Measurements from ENCODE around the gene DNM1L. TPM values are rescaled to one million over a fixed set of nuclear protein-coding genes. Genes with fewer than 3 reads are reported as not detected.

Gene DNM1L
- total and polyA plus RNA-seq, 12 donors: 32.3 to 81.5 (median 57.3) TPM

GRCh38 chr12:32671930-32672780, 6.9 kb upstream of the DNM1L start:
- no peaks in the 10 kb centered on the region for H3K27me3 ChIP-seq
- no peaks in the 10 kb centered on the region for H3K36me3 ChIP-seq
- no peak overlapping the region for H3K27ac ChIP-seq
- peaks cover 0 to 12% (median 0%) of the 10 kb centered on the region in 9 donors for H3K4me1 ChIP-seq
- DNase-seq (peak in 1 of 2 donors; percentile 60), ATAC-seq (peak; percentile 63 to 91 (median 86))
- intact Hi-C loops (cut with DNase I): loop anchor here in 9 of 10 donors (1.0 to 10.0 kb wide), 8 partner anchors 215 to 1017 kb away; partner anchors contain the start of gene ETFBKMT (in 4 of the 9)
- H3K4me3 ChIP-seq: no peak overlapping the region
- WGBS, 2 donors: 41 to 48% methylated on average over 11 of the region's 11 CpGs
- peak; percentile 39 to 78 (median 68) for TF ChIP-seq CTCF (IDR thresholded peaks at IDR 0.05)
- H3K9me3 ChIP-seq: peaks cover 0 to 16% (median 0%) of the 10 kb centered on the region in 11 donors

- ATAC-seq (peak in 1 of 8 donors; percentile 11), DNase-seq (no peak)
- Histone ChIP-seq H3K27me3 (no peaks in the 10 kb centered on the region), H3K4me1 (peaks cover 0 to 24% (median 12%) of the 10 kb centered on the region in 9 donors), H3K4me3 (peak overlapping the region; percentile 47 to 100 (median 90)), H3K27ac (peak overlapping the region; percentile 80 to 97 (median 94)), H3K36me3 (peaks cover 0 to 22% (median 0%) of the 10 kb centered on the region in 9 donors), H3K9me3 (no peaks in the 10 kb centered on the region)
- no peak for TF ChIP-seq CTCF (IDR thresholded peaks at IDR 0.05)
- intact Hi-C loops (cut with DNase I): loop anchor here in 5 of 10 donors (1.0 to 10.0 kb wide), 3 partner anchors 75 to 1025 kb away; partner anchors contain the start of genes ETFBKMT (in 4 of the 5) and YARS2 (in 1 of the 5)
- 0% methylated on average over 14 of the region's 14 CpGs for WGBS, 2 donors
Observed at GRCh38 chr12:32679920-32680237, 778 bp downstream of the DNM1L start.

- H3K4me1 ChIP-seq: peaks cover 0 to 24% (median 12%) of the 10 kb centered on the region in 9 donors
- ATAC-seq (no peak), DNase-seq (no peak)
- no peak for TF ChIP-seq CTCF (IDR thresholded peaks at IDR 0.05)
- no peaks in the 10 kb centered on the region for H3K27me3 ChIP-seq
- H3K9me3 ChIP-seq: no peaks in the 10 kb centered on the region
- H3K27ac ChIP-seq: peak overlapping the region in 8 of 10 donors; percentile 91 to 97 (median 95)
- intact Hi-C loops (cut with DNase I): no loop called here
- peaks cover 0 to 29% (median 0%) of the 10 kb centered on the region in 9 donors for H3K36me3 ChIP-seq
- H3K4me3 ChIP-seq: peak overlapping the region in 8 of 10 donors; percentile 81 to 100 (median 94)
Observed at GRCh38 chr12:32680787-32681186, 1.7 kb downstream of the DNM1L start.

- ATAC-seq (no peak), DNase-seq (no peak)
- H3K4me1 ChIP-seq: peaks cover 0 to 24% (median 12%) of the 10 kb centered on the region in 9 donors
- H3K4me3 ChIP-seq: no peak overlapping the region
- intact Hi-C loops (cut with DNase I): no loop called here
- H3K27ac ChIP-seq: no peak overlapping the region
- H3K36me3 ChIP-seq: peaks cover 0 to 29% (median 0%) of the 10 kb centered on the region in 9 donors
- H3K9me3 ChIP-seq: no peaks in the 10 kb centered on the region
- 88 to 89% methylated on average over 11 of the region's 11 CpGs for WGBS, 2 donors
- no peak for TF ChIP-seq CTCF (IDR thresholded peaks at IDR 0.05)
- H3K27me3 ChIP-seq: no peaks in the 10 kb centered on the region
Observed at GRCh38 chr12:32681272-32681671, 2.2 kb downstream of the DNM1L start.

Measured in heart right ventricle (tissue), 16 donors.